Testis (tissue), 2 donors: ENCODE data around the gene ZNF70.

Experiments
- CTCF ChIP-seq, 3 experiments: fragments of 450-650 bp in 2 of 3; fragments of 200-600 bp in 1 of 3; sonication (generic) in 1 of 3; IDR thresholded peaks; one replicate each; pipeline ENCODE4 v1.5.1; 2016 to 2019; ENCODE audit warnings: antibody characterized with exemption in 3 of 3, mild to moderate bottlenecking in 2 of 3, moderate library complexity in 1 of 3
- POLR2A ChIP-seq: fragments of 450-650 bp; IDR thresholded peaks from one replicate; pipeline ENCODE4 v1.6.1; 2017; ENCODE audit warnings: antibody characterized with exemption, mild to moderate bottlenecking, moderate library complexity

- no peak for TF ChIP-seq CTCF (IDR thresholded peaks at IDR 0.05)
- no peak for TF ChIP-seq POLR2A
Observed at GRCh38 chr22:23712256-23712655, 38.7 kb downstream of the ZNF70 start.
